HS-5 (cell line): ENCODE measurements around the gene FGF5.

Experiments used
- DNase-seq: peaks from one replicate; pipeline ENCODE4 v3.0.0-alpha.2; 2012; ENCODE audit warnings: low read depth

The FGF5 gene

DNA sequence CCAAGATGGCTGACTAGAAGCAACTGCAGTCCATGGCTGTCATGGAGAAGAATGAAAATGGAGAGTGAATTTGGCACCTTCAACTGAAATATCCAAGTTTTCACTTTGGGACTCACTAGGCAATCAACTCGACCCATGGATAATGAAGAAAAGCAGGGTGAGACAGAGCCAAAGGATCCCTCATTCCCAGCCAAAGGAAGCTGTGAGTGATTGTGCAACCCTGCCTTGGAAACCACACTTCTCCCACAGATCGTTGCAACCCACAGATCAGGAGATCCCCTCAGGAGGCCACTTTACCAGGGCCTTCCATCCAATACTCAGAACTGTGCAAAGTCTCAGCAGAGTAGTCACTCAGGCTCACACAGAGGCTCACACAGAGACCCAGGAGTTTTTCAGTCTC is 73.6 kb downstream of the FGF5 start:
- DNase-seq: no peak
